HG03432 (cell line): ENCODE measurements around the gene ARID2.
A peak's percentile ranks its signal among the peaks of the same experiment; 100 is the strongest.

Experiments
- ATAC-seq: cut with Tn5 transposase; IDR thresholded peaks from one replicate; pipeline ENCODE4 v1.9.1; 2021; ENCODE audit warnings: mild to moderate bottlenecking, moderate library complexity; ENCODE audit not compliant: unreplicated experiment

The ARID2 gene

GRCh38 chr12:45721369-45721768, 8.1 kb upstream of the ARID2 start:
- ATAC-seq: no peak

GRCh38 chr12:45721954-45722353, 7.6 kb upstream of the ARID2 start:
- no peak for ATAC-seq

GRCh38 chr12:45725631-45726602, 3.6 kb upstream of the ARID2 start:
- ATAC-seq: no peak

GRCh38 chr12:45726603-45727300, 2.8 kb upstream of the ARID2 start:
- no peak for ATAC-seq

GRCh38 chr12:45727301-45727979, 2.1 kb upstream of the ARID2 start:
- ATAC-seq: peak; percentile 55

GRCh38 chr12:45727980-45728629, 1.4 kb upstream of the ARID2 start:
- no peak for ATAC-seq

GRCh38 chr12:45728630-45729232, 775 bp upstream of the ARID2 start:
- peak; percentile 67 for ATAC-seq

GRCh38 chr12:45730084-45730347, 510 bp downstream of the ARID2 start:
- no peak for ATAC-seq

GRCh38 chr12:45730348-45731189, 1.1 kb downstream of the ARID2 start:
- no peak for ATAC-seq

- ATAC-seq: no peak
These were observed 1.8 kb downstream of the ARID2 start for GRCh38 chr12:45731190-45731775.

- ATAC-seq: no peak
These were observed 2.7 kb downstream of the ARID2 start for GRCh38 chr12:45732250-45732649.

GRCh38 chr12:45732936-45733335, 3.4 kb downstream of the ARID2 start:
- no peak for ATAC-seq

- no peak for ATAC-seq
These were observed 8.1 kb downstream of the ARID2 start for GRCh38 chr12:45737638-45738037.

- no peak for ATAC-seq
These were observed 13.1 kb downstream of the ARID2 start for GRCh38 chr12:45742590-45742989.

- no peak for ATAC-seq
These were observed 13.7 kb downstream of the ARID2 start for GRCh38 chr12:45743247-45743646.

- no peak for ATAC-seq
These were observed 16.4 kb downstream of the ARID2 start for GRCh38 chr12:45745861-45746277.

GRCh38 chr12:45756666-45757065, 27.2 kb downstream of the ARID2 start:
- no peak for ATAC-seq

GRCh38 chr12:45757172-45757571, 27.7 kb downstream of the ARID2 start:
- ATAC-seq: no peak

GRCh38 chr12:45760333-45760732, 30.8 kb downstream of the ARID2 start:
- ATAC-seq: no peak
